HG02642 (cell line): ENCODE data around the gene PRDM16.

Experiments used
- ATAC-seq: cut with Tn5 transposase; IDR thresholded peaks from one replicate; pipeline ENCODE4 v1.9.1; 2021; ENCODE audit warnings: mild to moderate bottlenecking; ENCODE audit not compliant: unreplicated experiment, poor library complexity

Gene PRDM16

DNA sequence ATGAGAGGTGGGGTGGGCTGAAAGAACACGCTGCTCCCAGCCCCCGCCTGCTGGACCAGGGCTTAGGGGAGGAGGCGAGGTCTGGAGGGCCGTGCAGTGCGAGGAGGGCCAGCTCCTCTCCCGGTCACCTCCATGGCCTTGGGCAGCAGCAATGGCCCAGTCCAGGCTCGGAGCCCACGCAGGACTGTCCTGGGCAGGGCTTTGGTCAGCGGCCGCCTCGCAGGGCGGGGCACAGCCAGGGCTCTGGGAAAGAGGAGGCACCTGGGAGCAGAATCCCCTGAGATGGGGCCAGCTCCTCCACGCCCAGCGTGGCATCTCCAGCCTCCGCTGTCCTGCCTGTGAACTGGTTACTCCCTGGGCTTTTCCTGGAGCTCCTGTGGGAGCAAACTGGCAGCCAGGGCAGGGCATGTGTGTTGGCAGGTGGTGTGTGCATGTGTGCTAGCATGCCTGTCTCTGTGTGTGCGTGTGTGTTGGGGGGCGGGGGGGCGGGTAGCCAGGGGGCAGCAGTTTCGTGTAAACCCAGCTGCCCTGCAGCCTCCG is 412.9 kb downstream of the PRDM16 start:
- no peak for ATAC-seq

DNA sequence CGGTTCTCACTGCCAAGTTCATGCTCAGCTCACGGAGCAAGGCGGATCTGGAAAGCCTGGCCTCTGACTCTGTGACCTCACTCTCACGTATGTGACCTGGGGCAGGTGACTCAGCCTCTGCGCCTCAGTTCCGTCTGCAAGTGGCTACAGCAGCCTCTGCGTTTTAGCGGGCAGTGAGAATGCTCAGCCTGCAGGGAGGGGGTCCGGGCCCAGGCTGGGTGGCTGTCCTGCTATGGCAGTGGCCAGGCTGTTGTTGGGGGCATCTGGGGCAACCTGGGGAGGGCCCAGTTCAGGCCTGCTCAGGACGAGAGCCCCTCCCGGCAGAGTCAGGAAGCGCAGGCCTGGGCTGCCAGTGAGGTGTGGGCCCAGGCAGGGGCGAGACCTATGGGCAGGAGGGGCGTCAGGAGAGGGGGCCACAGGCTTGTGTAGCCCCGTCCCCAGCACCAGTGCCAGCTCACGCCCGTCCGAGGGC is 413.4 kb downstream of the PRDM16 start:
- ATAC-seq: no peak

DNA sequence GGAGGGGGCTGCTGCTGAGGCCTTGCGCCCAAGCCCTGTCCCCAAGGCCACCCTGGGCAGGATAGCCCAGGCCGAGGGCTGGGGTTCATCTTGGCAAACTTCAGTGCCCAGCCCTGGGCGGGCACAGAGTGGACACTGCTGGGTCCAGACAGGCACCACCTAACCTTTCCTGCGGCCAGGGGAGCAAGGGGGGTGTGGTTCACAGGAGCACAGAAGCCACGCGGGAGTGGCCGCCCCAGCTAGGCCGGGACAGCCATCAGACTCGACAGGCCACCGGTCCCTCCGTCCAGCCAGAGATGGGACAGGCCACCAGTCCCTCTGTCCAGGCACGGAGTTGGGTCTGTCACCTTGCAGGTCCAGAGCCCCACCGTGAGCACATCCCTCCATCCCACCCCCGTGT is 414.4 kb downstream of the PRDM16 start:
- ATAC-seq: no peak

DNA sequence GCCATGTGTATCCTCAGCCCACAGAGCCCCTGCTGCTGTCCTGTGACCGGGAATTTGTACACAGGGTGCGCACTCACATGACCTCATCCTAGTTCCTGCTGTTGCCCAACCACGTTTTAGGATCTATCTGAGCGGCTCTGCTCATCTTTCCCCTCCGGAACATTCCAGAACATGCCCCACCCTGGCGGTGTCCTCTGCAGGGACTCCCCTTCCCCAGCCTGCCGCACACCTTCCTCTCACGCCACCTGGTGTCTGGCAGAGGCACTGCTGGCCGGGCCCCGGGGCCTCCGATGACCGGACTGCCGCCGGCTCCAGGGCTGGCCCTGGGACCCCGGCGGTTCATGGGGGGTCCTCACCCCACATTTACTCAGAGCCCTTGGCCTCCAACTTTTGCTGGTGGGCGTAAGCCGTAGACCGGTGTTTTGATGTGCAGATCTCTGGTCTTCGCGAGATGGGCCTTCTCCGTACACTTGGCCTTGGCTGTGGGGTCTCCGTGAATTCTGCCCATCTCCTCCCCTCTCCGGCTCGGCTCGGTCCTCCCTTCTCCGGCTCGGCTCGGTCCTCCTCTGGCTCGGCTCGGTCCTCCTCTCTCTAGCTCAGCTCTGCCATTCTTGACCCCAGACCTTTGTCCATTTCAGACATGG is 414.9 kb downstream of the PRDM16 start:
- ATAC-seq: no peak

DNA sequence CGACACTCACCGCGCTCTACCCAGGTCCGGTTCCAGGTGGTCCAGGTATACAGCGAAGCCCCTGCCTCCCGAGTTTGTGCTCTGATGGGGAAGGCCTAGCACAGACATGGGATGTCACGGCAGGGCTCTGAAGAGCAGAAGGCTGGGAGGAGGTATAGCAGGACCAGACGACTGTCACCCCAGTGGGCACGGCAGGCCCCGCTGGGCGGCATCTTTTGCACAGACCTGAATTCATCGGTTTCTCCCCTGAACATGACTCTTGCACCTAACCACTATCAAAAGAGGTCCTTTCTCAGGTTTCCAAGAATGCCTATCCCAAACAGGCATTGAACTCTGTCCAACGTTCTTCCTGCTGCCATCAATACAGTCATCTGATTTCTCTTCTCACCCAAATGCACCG is 416.0 kb downstream of the PRDM16 start:
- no peak for ATAC-seq
